ENCODE data around the gene TSPAN12.

- no peak for TF ChIP-seq REPIN1 (tag by site-specific recombination; IDR thresholded peaks at IDR 0.05; ENCODE audit: low read depth)
- no peak for TF ChIP-seq BCL11B (tag by site-specific recombination; IDR thresholded peaks at IDR 0.05; ENCODE audit: low read depth)
- peak; percentile 75 for TF ChIP-seq CTCF (tag by site-specific recombination; IDR thresholded peaks at IDR 0.05)
- TF ChIP-seq ZNF121 (tag by site-specific recombination; IDR thresholded peaks at IDR 0.05), result no peak
- no peak for TF ChIP-seq REST (tag by site-specific recombination; IDR thresholded peaks at IDR 0.05)
- TF ChIP-seq HOXA7 (CRISPR knock-in tag; IDR thresholded peaks at IDR 0.05; ENCODE audit: borderline replicate concordance), result no peak
- no peak for TF ChIP-seq ATF2 (tag by site-specific recombination; IDR thresholded peaks at IDR 0.05; ENCODE audit: low read depth)
- TF ChIP-seq ZNF280C (tag by site-specific recombination; IDR thresholded peaks at IDR 0.05), result no peak
- TF ChIP-seq YY1 (tag by site-specific recombination; IDR thresholded peaks at IDR 0.05), result no peak
- no peak for TF ChIP-seq ZFP69B (tag by site-specific recombination; IDR thresholded peaks at IDR 0.05)
- TF ChIP-seq SETDB1 (IDR thresholded peaks at IDR 0.05; ENCODE audit: insufficient read length, low read length), result no peak
- TF ChIP-seq ZBTB20 (tag by site-specific recombination; IDR thresholded peaks at IDR 0.05), result no peak
- TF ChIP-seq ZNF404 (tag by site-specific recombination; IDR thresholded peaks at IDR 0.05), result no peak
- TF ChIP-seq ZNF350 (tag by site-specific recombination; IDR thresholded peaks at IDR 0.05), result no peak
Measured at GRCh38 chr7:120792091-120792860, 65.7 kb downstream of the TSPAN12 start.

Data from HEK293 (cell line).